Measurements from ENCODE around the gene SEC24C. TPM values are rescaled to one million over a fixed set of nuclear protein-coding genes. Genes with fewer than 3 reads are reported as not detected.

The SEC24C gene
- polyA plus RNA-seq, 1 of the 3 experiments (the other 2 are of a cell fraction): 73.6 TPM

DNA sequence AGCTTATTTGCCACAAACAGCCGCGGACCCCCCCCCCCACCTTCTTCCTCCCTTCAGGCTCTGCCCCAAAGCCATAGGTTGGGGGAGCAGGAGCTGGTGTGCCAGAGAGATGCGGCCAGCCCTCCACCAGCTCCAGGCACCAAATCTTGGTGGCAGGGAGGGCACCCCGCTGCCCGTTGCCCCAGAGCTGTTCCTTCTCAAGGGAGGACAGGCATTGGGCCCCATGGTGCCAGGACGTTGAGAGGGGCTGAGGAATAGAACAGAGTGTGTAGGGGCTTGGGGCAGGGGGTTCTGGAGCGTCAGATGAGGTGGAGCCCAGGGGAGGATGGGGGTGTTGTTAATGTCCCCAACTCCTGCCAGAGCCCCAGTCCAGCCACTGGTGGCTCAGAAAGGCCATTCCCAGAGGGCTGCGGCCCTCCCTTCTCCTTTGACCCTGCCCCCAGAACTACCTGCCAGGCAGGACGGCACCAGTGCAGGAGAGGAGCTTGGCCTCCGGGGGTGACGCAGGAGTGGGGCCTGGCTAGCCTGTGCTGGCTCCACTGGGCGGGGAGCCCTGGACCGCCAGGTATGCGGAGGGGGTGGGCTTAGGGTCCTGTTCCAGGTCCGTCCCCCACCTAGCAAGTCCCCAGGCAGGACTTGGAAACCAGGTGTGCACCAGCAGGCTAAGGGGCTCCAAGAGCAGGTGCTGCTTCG lies 10.0 kb upstream of the SEC24C start:
- ChIA-PET POLR2A (interaction anchor here (1.2 kb wide), 1 partner anchor 9 kb away, joined by 6 read pairs; no protein-coding TSS in a partner anchor), CTCF (interaction anchor here (0.5 kb wide), 1 partner anchor 545 kb away, joined by 3 read pairs; no protein-coding TSS in a partner anchor)
- H3K79me2 ChIP-seq (ENCODE audit: insufficient read depth): peaks cover 42% of the 10 kb centered on the region
- H3K27ac ChIP-seq (ENCODE audit: low read depth in 2 of 2, low read length in 1 of 2): no peak overlapping the region
- peaks cover 14% of the 10 kb centered on the region for H3F3A ChIP-seq (replicated peaks; ENCODE audit: insufficient read depth)
- 89% methylated on average over 7 of the region's 16 CpGs for WGBS (ENCODE audit: low lambda C conversion rate)
- no peak overlapping the region for H3K4me3 ChIP-seq (ENCODE audit: low read depth in 2 of 2, low read length in 1 of 2)
- H3K9ac ChIP-seq: no peak overlapping the region
- H3K9me3 ChIP-seq: no peaks in the 10 kb centered on the region
- H4K20me1 ChIP-seq (ENCODE audit: insufficient read depth): no peaks in the 10 kb centered on the region
- peaks cover 0 to 6% of the 10 kb centered on the region in 2 experiments; a peak in 2 of 4 replicates for H3K4me1 ChIP-seq (ENCODE audit: control insufficient read depth in 1 of 2, insufficient read depth in 2 of 2, low read depth in 1 of 2, low read length in 1 of 2)
- no peak for DNase-seq
- TF ChIP-seq MXI1 (IDR thresholded peaks at IDR 0.05; ENCODE audit: low read depth, low read length): no peak
- no peak for TF ChIP-seq ELF1 (IDR thresholded peaks at IDR 0.05)
- TF ChIP-seq, protein P1, sequence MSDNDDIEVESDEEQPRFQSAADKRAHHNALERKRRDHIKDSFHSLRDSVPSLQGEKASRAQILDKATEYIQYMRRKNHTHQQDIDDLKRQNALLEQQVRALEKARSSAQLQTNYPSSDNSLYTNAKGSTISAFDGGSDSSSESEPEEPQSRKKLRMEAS (IDR thresholded peaks at IDR 0.05; ENCODE audit: low read depth): no peak
- TF ChIP-seq FOXM1 (IDR thresholded peaks at IDR 0.05; ENCODE audit: low read depth): no peak
- TF ChIP-seq RAD21 (IDR thresholded peaks at IDR 0.05; ENCODE audit: low read length): no peak
- no peak for TF ChIP-seq FOXJ3 (CRISPR knock-in tag; IDR thresholded peaks at IDR 0.05)
- TF ChIP-seq GATA2 (CRISPR knock-in tag; IDR thresholded peaks at IDR 0.05): no peak
- no peak for TF ChIP-seq TEAD4 (IDR thresholded peaks at IDR 0.05; ENCODE audit: borderline replicate concordance, insufficient read depth)
- TF ChIP-seq, protein P2, sequence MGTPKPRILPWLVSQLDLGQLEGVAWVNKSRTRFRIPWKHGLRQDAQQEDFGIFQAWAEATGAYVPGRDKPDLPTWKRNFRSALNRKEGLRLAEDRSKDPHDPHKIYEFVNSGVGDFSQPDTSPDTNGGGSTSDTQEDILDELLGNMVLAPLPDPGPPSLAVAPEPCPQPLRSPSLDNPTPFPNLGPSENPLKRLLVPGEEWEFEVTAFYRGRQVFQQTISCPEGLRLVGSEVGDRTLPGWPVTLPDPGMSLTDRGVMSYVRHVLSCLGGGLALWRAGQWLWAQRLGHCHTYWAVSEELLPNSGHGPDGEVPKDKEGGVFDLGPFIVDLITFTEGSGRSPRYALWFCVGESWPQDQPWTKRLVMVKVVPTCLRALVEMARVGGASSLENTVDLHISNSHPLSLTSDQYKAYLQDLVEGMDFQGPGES (IDR thresholded peaks at IDR 0.05; ENCODE audit: low read depth, low read length): no peak
- TF ChIP-seq FOSL2 (IDR thresholded peaks at IDR 0.05; ENCODE audit: borderline replicate concordance, low read depth): no peak
- TF ChIP-seq EP300 (IDR thresholded peaks at IDR 0.05; ENCODE audit: borderline replicate concordance in 1 of 2, low read depth in 1 of 2, low read length in 1 of 2): no peak
- peaks cover 0 to 14% of the 10 kb centered on the region in 2 experiments for H3K36me3 ChIP-seq (replicated peaks in 1 of 2; ENCODE audit: control insufficient read depth in 1 of 2, insufficient read depth in 2 of 2, low read length in 1 of 2)
- H2AFZ ChIP-seq (ENCODE audit: low read depth): no peak overlapping the region
- no peaks in the 10 kb centered on the region for H3K9me2 ChIP-seq
- H3K4me2 ChIP-seq: no peak overlapping the region
- H3K27me3 ChIP-seq (ENCODE audit: insufficient read depth): no peaks in the 10 kb centered on the region

DNA sequence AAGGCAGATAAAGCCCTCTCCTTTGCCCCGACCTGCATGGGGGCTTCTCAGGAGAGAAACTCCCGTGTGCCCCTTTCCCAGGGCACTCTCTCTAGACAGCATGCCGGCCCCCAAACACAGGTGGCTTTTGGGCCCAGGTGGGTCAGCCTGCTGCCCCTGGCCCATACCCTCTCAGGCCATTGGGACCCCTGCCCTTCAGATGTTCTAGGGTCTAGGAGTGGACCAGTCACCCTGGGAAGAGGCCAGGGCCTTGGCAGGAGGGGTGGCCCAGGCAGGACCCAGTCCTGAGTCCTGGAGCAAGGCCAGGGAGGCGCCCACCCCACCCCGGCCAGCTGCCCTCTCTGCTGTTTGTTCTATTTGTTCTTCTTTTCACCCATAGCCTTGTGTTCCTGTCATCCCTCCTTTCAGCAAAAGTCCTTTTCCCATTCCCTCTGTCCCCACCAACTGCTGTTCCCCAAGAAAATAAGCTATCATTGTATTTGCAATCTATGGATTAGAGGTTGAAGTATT lies 9.3 kb upstream of the SEC24C start:
- H3K9me3 ChIP-seq: no peaks in the 10 kb centered on the region
- no peak overlapping the region for H3K27ac ChIP-seq (ENCODE audit: low read depth in 2 of 2, low read length in 1 of 2)
- no peak overlapping the region for H3K9ac ChIP-seq
- H4K20me1 ChIP-seq (ENCODE audit: insufficient read depth): no peaks in the 10 kb centered on the region
- 96% methylated on average over 2 of the region's 5 CpGs for WGBS (ENCODE audit: low lambda C conversion rate)
- H3K4me1 ChIP-seq (ENCODE audit: control insufficient read depth in 1 of 2, insufficient read depth in 2 of 2, low read depth in 1 of 2, low read length in 1 of 2): peaks cover 0 to 6% of the 10 kb centered on the region in 2 experiments; a peak in 2 of 4 replicates
- no peaks in the 10 kb centered on the region for H3K9me2 ChIP-seq
- H3K36me3 ChIP-seq (replicated peaks in 1 of 2; ENCODE audit: control insufficient read depth in 1 of 2, insufficient read depth in 2 of 2, low read length in 1 of 2): peaks cover 0 to 14% of the 10 kb centered on the region in 2 experiments
- peaks cover 37% of the 10 kb centered on the region for H3K79me2 ChIP-seq (ENCODE audit: insufficient read depth)
- no peaks in the 10 kb centered on the region for H3K27me3 ChIP-seq (ENCODE audit: insufficient read depth)
- H3K4me3 ChIP-seq (ENCODE audit: low read depth in 2 of 2, low read length in 1 of 2): no peak overlapping the region
- no peak overlapping the region for H2AFZ ChIP-seq (ENCODE audit: low read depth)
- TF ChIP-seq RXRA (IDR thresholded peaks at IDR 0.05; ENCODE audit: borderline replicate concordance, low read depth) (no peak), TAF1 (IDR thresholded peaks at IDR 0.05; ENCODE audit: borderline replicate concordance, low read depth, low read length) (no peak), FOSL2 (IDR thresholded peaks at IDR 0.05; ENCODE audit: borderline replicate concordance, low read depth) (no peak), GABPA (IDR thresholded peaks at IDR 0.05; ENCODE audit: low read depth) (no peak), NRF1 (IDR thresholded peaks at IDR 0.05; ENCODE audit: low read depth, low read length) (no peak), TCF12 (IDR thresholded peaks at IDR 0.05) (no peak), JUND (IDR thresholded peaks at IDR 0.05) (no peak), EZH2phosphoT487 (IDR thresholded peaks at IDR 0.05; ENCODE audit: borderline replicate concordance, low read depth) (no peak), YY1 (IDR thresholded peaks at IDR 0.05; ENCODE audit: low read depth) (no peak), MEF2A (IDR thresholded peaks at IDR 0.05; ENCODE audit: borderline replicate concordance, low read depth) (no peak)
- TF ChIP-seq, protein P2 (IDR thresholded peaks at IDR 0.05; ENCODE audit: low read depth, low read length): no peak
- TF ChIP-seq, protein P3, sequence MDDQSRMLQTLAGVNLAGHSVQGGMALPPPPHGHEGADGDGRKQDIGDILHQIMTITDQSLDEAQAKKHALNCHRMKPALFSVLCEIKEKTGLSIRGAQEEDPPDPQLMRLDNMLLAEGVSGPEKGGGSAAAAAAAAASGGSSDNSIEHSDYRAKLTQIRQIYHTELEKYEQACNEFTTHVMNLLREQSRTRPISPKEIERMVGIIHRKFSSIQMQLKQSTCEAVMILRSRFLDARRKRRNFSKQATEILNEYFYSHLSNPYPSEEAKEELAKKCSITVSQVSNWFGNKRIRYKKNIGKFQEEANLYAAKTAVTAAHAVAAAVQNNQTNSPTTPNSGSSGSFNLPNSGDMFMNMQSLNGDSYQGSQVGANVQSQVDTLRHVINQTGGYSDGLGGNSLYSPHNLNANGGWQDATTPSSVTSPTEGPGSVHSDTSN (IDR thresholded peaks at IDR 0.05): no peak
- TF ChIP-seq, protein P4, sequence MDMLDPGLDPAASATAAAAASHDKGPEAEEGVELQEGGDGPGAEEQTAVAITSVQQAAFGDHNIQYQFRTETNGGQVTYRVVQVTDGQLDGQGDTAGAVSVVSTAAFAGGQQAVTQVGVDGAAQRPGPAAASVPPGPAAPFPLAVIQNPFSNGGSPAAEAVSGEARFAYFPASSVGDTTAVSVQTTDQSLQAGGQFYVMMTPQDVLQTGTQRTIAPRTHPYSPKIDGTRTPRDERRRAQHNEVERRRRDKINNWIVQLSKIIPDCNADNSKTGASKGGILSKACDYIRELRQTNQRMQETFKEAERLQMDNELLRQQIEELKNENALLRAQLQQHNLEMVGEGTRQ (IDR thresholded peaks at IDR 0.05; ENCODE audit: borderline replicate concordance, low read depth, low read length): no peak
- CTCF ChIA-PET: interaction anchor here (0.6 kb wide), 1 partner anchor 241 kb away, joined by 3 read pairs; no protein-coding TSS in a partner anchor
- DNase-seq: no peak
- peaks cover 10% of the 10 kb centered on the region for H3F3A ChIP-seq (replicated peaks; ENCODE audit: insufficient read depth)
- POLR2A ChIA-PET: no interaction called here
- no peak overlapping the region for H3K4me2 ChIP-seq
